Measurements from ENCODE around the gene B3GAT3. TPM values are rescaled to one million over a fixed set of nuclear protein-coding genes. Genes with fewer than 3 reads are reported as not detected.

Gene B3GAT3
- total RNA-seq, 4 donors from 2014 or later: 18.8 to 40.7 (median 23.2) TPM

GRCh38 chr11:62648967-62649364 is 27.2 kb upstream of the B3GAT3 start:
- DNase-seq (ENCODE audit: low spot score): no peak
- no peak for ATAC-seq (ENCODE audit: low FRiP score)
- TF ChIP-seq, protein P1, sequence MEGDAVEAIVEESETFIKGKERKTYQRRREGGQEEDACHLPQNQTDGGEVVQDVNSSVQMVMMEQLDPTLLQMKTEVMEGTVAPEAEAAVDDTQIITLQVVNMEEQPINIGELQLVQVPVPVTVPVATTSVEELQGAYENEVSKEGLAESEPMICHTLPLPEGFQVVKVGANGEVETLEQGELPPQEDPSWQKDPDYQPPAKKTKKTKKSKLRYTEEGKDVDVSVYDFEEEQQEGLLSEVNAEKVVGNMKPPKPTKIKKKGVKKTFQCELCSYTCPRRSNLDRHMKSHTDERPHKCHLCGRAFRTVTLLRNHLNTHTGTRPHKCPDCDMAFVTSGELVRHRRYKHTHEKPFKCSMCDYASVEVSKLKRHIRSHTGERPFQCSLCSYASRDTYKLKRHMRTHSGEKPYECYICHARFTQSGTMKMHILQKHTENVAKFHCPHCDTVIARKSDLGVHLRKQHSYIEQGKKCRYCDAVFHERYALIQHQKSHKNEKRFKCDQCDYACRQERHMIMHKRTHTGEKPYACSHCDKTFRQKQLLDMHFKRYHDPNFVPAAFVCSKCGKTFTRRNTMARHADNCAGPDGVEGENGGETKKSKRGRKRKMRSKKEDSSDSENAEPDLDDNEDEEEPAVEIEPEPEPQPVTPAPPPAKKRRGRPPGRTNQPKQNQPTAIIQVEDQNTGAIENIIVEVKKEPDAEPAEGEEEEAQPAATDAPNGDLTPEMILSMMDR (IDR thresholded peaks at IDR 0.05): no peak

DNA sequence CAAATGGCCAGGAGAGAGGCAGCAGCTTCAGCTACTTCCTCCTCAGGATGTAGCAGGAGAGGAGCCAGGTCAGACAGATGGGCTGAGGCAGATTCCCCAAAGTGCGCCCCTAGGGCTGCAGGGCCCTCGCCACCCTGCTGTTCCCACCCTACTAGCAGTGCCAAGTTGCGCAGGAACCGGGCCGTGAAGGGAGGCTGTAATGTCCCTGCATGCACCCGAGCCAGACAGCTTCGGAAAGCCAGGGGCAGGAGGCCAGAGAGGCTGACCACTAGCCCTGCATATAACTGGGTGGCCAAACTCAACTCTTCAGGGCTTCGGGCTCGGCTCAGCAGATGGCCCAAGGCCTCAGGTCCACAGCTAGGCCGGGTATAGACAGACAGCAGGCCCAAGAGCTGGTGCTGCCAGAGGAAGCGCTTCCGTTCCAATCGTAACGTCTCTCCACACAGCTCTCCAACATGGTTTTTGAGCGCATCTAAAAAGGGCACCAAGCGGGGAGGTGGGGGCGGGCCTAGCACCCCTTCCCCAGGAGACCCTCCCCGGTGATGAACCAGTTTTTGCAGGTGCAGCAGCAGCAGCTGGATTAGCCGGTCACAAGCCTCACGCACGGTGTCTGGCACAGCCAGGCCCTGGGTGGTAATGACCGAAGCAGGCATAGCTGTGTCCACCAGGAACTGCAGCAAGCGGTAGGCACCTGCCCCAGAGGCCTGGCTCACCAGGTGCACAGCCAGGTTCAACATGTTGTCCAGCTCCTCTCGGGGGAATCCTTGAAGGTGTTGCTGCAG is 26.6 kb upstream of the B3GAT3 start:
- ATAC-seq (ENCODE audit: low FRiP score) (no peak), DNase-seq (ENCODE audit: low spot score) (no peak)
- TF ChIP-seq, protein P1 (IDR thresholded peaks at IDR 0.05): no peak

- TF ChIP-seq, protein P1 (IDR thresholded peaks at IDR 0.05): no peak
- DNase-seq (ENCODE audit: low spot score) (no peak), ATAC-seq (ENCODE audit: low FRiP score) (no peak)
Measured at GRCh38 chr11:62647609-62648005, 25.8 kb upstream of the B3GAT3 start.

- TF ChIP-seq, protein P1 (IDR thresholded peaks at IDR 0.05): no peak
- ATAC-seq (ENCODE audit: low FRiP score) (no peak), DNase-seq (ENCODE audit: low spot score) (no peak)
Measured at GRCh38 chr11:62646825-62647608, 25.2 kb upstream of the B3GAT3 start.

- TF ChIP-seq, protein P1 (IDR thresholded peaks at IDR 0.05): no peak
- peak; percentile 97 for ATAC-seq (ENCODE audit: low FRiP score)
- peak; percentile 99 for DNase-seq (ENCODE audit: low spot score)
Measured at GRCh38 chr11:62645946-62646824, 24.4 kb upstream of the B3GAT3 start, which contains the start of gene GANAB. GANAB (minus strand) TSS chr11:62646613; CDS start chr11:62646599, 14 bp downstream.

DNA sequence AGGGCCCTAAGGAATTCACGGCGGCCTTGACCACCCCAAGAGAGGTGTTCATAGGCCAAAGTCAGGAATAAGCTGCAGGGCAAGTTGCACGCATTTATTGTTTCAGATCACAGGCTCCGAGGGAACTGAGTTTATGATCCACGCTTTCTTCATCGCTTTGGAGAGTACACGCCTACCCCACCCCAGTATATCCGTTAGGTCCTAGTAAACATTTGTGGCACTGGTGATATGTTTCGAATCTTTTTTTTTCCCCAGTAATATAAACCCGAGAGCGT is 23.8 kb upstream of the B3GAT3 start:
- DNase-seq (ENCODE audit: low spot score): no peak
- TF ChIP-seq, protein P1 (IDR thresholded peaks at IDR 0.05): no peak
- no peak for ATAC-seq (ENCODE audit: low FRiP score)

Measured in omental fat pad (tissue), 4 donors.